Measurements from ENCODE around the gene KLF17. TPM values are rescaled to one million over a fixed set of nuclear protein-coding genes. Genes with fewer than 3 reads are reported as not detected.

KLF17 gene
- total and polyA plus RNA-seq, 10 donors, result 0.26 TPM; not detected in 9

DNA sequence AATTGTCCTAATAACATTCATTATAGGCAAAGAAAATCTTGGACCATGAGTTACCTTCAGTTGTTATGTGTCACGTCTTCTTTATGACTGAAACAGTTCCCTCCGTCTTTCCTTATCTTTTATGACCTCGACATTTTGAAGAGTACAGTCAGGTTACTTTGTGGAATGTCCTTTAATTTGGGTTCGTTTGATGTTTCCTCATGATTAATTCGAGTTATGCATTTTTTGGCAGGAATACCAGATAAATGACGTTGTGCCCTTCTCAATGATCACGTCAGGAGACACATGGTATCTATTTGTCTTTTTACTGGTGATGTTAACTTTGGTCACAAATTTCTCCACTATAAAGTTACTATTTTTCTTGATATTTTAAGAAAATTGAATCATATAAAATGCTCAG lies 17.3 kb upstream of the KLF17 start:
- Histone ChIP-seq H3K9me3 (peaks cover 0 to 10% (median 0%) of the 10 kb centered on the region in 8 donors), H3K4me1 (no peaks in the 10 kb centered on the region), H3K4me3 (no peak overlapping the region), H3K36me3 (no peaks in the 10 kb centered on the region), H3K27me3 (replicated peaks in 1 of 7) (peaks cover 0 to 21% (median 0%) of the 10 kb centered on the region in 7 donors), H3K27ac (no peak overlapping the region)
- no peak for DNase-seq
- TF ChIP-seq, protein P1, sequence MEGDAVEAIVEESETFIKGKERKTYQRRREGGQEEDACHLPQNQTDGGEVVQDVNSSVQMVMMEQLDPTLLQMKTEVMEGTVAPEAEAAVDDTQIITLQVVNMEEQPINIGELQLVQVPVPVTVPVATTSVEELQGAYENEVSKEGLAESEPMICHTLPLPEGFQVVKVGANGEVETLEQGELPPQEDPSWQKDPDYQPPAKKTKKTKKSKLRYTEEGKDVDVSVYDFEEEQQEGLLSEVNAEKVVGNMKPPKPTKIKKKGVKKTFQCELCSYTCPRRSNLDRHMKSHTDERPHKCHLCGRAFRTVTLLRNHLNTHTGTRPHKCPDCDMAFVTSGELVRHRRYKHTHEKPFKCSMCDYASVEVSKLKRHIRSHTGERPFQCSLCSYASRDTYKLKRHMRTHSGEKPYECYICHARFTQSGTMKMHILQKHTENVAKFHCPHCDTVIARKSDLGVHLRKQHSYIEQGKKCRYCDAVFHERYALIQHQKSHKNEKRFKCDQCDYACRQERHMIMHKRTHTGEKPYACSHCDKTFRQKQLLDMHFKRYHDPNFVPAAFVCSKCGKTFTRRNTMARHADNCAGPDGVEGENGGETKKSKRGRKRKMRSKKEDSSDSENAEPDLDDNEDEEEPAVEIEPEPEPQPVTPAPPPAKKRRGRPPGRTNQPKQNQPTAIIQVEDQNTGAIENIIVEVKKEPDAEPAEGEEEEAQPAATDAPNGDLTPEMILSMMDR (IDR thresholded peaks at IDR 0.05 in 8 of 11, conservative IDR thresholded peaks at IDR 0.05 in 3 of 11), result no peak
- TF ChIP-seq POLR2A (IDR thresholded peaks at IDR 0.05) (no peak), POLR2AphosphoS5 (IDR thresholded peaks at IDR 0.05) (no peak)
- 71 to 84% (median 77%) methylated on average over 7 of the region's 7 CpGs for WGBS, 5 donors
- intact Hi-C loops (cut with DNase I; ENCODE audit: low total_unique reads), result no loop called here

DNA sequence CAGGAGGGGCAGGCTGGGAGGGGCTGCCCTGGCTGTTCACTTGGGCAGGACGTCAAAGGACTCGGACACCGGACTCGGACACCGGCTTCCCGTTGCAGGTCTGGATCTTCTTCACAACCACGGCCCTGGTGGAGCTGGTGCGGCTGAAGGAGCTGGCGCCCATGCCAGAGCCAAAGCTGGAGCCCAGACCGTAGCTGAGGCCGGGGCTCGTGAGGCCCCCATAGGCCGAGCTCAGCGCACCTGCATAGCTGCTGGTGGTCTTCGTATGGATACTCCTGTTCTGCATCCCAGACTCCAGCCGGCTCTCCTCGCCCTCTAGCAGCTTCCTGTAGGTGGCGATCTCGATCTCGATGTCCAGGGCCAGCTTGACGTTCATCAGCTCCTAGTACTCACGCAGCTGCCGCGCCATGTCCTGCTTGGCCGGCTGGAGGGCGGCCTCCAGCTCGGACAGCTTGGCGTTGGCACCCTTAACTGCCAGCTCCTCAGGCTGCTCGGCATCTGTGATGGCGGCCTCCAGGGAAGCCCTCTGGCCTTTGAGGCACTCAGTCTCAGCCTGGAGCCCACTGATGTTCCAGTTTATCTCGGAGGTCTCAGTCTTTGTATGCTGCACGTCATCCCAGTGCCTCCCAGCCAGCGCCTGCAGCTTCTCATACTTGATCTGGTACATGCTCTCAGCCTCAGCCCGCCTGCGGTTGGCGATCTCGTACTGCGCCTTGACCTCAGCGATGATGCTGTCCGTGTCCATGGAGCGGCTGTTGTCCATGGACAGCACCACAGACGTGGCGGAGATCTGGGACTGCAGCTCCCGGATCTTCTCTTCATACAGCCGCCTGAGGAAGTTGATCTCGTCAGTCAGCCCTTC lies 15.1 kb upstream of the KLF17 start:
- no peak for TF ChIP-seq POLR2AphosphoS5 (IDR thresholded peaks at IDR 0.05)
- no peak for TF ChIP-seq POLR2A (IDR thresholded peaks at IDR 0.05)
- TF ChIP-seq, protein P1 (IDR thresholded peaks at IDR 0.05 in 8 of 11, conservative IDR thresholded peaks at IDR 0.05 in 3 of 11), result no peak
- intact Hi-C loops (cut with DNase I; ENCODE audit: low total_unique reads), result no loop called here
- Histone ChIP-seq H3K27me3 (replicated peaks in 1 of 7) (peaks cover 0 to 36% (median 0%) of the 10 kb centered on the region in 7 donors), H3K36me3 (no peaks in the 10 kb centered on the region), H3K4me1 (no peaks in the 10 kb centered on the region), H3K4me3 (no peak overlapping the region), H3K27ac (no peak overlapping the region), H3K9me3 (no peaks in the 10 kb centered on the region)
- WGBS, 5 donors, result 76 to 83% (median 82%) methylated on average over 20 to 46 of the region's 46 CpGs
- DNase-seq, result peak; percentile 75

DNA sequence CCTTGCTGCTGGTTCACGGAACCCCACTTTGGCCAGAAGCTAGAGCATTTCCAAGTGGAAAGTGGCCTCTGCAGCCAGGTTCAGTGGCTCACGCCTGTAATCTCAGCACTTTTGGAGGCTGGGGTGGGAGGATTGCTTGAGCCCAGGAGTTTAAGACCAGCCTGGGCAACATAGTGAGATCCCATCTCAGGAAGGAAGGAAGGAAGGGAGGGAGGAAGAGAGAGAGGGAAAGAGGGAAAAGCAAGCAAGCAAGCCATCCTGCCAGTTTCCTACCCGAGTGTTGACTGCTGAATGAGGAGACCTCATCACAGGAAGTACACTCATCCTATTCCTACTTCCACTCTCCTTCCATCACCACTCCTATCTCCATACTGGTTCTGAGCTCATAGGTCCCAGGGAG lies 12.8 kb upstream of the KLF17 start:
- DNase-seq, result no peak
- H3K9me3 ChIP-seq, result no peaks in the 10 kb centered on the region
- TF ChIP-seq, protein P1 (IDR thresholded peaks at IDR 0.05 in 8 of 11, conservative IDR thresholded peaks at IDR 0.05 in 3 of 11), result no peak
- TF ChIP-seq POLR2A (IDR thresholded peaks at IDR 0.05), result no peak
- TF ChIP-seq POLR2AphosphoS5 (IDR thresholded peaks at IDR 0.05), result no peak
- 71 to 88% (median 83%) methylated on average over 3 of the region's 3 CpGs for WGBS, 5 donors
- no peak overlapping the region for H3K27ac ChIP-seq
- no peak overlapping the region for H3K4me3 ChIP-seq
- H3K27me3 ChIP-seq (replicated peaks in 1 of 7), result peaks cover 0 to 36% (median 0%) of the 10 kb centered on the region in 7 donors
- H3K36me3 ChIP-seq, result no peaks in the 10 kb centered on the region
- intact Hi-C loops (cut with DNase I; ENCODE audit: low total_unique reads), result no loop called here
- H3K4me1 ChIP-seq, result no peaks in the 10 kb centered on the region

DNA sequence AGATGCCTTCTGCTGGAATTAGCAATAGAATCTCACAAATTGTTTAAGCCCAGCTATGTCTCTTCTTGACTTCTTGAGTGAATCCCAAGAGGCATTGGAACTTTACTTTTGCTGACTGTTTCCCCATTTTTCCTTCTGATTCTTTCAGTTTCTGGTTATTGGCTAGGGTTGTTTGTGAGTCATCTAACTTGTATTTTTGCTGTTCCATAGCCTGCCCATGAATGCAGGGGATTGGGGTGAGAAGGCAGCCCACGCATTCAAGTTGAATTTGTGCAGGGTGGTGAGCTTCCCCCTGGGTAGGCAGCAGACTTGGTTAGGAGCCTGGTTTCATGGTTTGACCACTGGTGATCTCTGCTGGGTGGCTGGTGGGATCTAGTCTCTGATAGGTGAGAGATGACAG lies 10.4 kb upstream of the KLF17 start:
- H3K27me3 ChIP-seq (replicated peaks in 1 of 7), result peaks cover 0 to 33% (median 0%) of the 10 kb centered on the region in 7 donors
- H3K4me1 ChIP-seq, result no peaks in the 10 kb centered on the region
- no peaks in the 10 kb centered on the region for H3K9me3 ChIP-seq
- TF ChIP-seq, protein P1 (IDR thresholded peaks at IDR 0.05 in 8 of 11, conservative IDR thresholded peaks at IDR 0.05 in 3 of 11), result no peak
- no peak for TF ChIP-seq POLR2AphosphoS5 (IDR thresholded peaks at IDR 0.05)
- no peak for TF ChIP-seq POLR2A (IDR thresholded peaks at IDR 0.05)
- H3K27ac ChIP-seq, result no peak overlapping the region
- intact Hi-C loops (cut with DNase I; ENCODE audit: low total_unique reads), result no loop called here
- no peak for DNase-seq
- WGBS, 5 donors, result 75 to 92% (median 83%) methylated on average over 1 of the region's 1 CpG
- no peak overlapping the region for H3K4me3 ChIP-seq
- H3K36me3 ChIP-seq, result no peaks in the 10 kb centered on the region
